NCI-H1092 (cell line): ENCODE results near the gene PHAX.
"Not testable (repeated sequence)": the region's sequence is repeated elsewhere in the genome, so short reads cannot be mapped to it uniquely, and the experiment has no call there.

ENCODE experiments used
- DNase-seq: peaks from one replicate; lab custom pipeline; 2025; lab: John Stamatoyannopoulos, UW

PHAX gene, protein sequence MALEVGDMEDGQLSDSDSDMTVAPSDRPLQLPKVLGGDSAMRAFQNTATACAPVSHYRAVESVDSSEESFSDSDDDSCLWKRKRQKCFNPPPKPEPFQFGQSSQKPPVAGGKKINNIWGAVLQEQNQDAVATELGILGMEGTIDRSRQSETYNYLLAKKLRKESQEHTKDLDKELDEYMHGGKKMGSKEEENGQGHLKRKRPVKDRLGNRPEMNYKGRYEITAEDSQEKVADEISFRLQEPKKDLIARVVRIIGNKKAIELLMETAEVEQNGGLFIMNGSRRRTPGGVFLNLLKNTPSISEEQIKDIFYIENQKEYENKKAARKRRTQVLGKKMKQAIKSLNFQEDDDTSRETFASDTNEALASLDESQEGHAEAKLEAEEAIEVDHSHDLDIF

DNA sequence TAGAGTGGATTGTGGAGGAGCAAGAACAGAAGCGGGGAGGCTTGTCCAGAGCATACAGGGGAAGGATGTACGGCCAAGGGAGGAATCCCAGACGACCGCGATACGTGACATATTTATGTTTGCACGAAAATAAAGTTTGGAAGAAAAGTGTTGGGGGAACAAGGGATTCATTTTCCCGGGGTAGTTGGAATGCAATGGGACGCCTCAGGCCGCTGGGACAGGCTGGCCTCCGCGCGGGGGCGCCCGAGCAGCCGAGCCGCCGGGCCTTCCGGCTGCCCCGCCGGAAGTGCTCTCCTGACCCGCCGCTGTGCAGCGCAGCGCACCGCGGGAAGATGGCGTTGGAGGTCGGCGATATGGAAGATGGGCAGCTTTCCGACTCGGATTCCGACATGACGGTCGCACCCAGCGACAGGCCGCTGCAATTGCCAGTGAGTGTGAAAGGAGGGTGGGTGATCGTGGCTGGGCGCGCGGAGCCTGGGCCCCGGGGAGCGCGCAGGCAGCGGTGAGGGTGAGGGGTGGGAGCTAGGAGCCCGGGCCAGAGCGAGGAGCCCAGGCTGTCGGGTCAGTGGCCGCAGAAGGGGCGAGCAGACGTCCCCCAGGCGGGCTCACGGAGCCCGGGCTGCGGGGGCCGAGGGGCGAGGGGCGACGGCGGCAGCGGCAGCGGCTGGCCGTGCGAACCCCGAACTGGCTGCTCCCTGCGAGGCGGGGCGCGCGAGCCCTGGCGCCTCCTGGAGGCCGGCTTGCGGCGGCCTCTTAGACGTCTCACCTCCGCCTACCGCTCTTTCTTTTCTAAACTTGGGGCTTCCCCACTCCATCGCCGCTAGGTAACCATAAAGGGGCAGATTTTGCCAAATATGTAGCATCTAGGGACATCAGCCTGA, at the start of gene PHAX:
TSS of gene PHAX (plus strand) at position 317 of the 881 bp plus-strand sequence. CDS start at position 333, 16 bp downstream.
- peak; percentile 42 for DNase-seq

GRCh38 chr5:126552614-126553013, 48.1 kb upstream of the PHAX start:
- no peak for DNase-seq

DNA sequence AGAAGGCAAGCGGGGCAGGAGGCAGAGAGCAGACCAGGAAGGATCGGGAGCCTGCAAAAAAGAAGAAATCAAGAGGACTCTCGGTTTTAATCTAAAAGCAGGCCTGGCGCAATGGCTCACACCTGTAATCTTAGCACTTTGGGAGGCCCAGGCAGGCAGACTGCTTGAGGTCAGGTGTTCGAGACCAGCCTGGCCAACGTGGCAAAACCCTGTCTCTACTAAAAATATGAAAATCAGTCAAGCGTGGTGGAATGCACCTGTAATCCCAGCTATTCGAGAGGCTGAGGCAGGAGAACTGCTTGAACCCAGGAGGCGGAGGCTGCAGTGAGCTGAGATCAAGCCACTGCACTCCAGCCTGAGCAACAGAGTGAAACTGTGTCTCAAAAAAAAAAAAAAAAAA, 45.6 kb upstream of the PHAX start:
- DNase-seq, result not testable (repeated sequence)

DNA sequence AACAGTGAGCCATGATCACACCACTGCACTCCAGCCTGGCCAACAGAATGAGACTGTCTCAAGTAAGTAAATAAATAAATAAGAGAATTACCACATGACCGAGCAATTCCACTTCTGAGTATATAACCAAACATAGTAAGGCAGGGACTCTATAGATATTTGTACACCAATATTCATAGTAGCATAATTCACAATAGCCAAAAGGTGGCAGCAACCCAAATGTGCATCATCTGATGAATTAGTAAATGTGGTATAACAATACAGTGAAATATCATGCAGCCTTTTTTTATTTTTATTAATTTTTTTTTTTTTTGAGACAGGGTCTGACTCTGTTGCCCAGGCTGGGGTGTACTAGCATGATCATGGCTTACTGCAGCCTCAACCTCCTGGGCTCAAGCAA, 38.8 kb upstream of the PHAX start:
- no peak for DNase-seq

- no peak for DNase-seq
These were observed 37.9 kb upstream of the PHAX start for GRCh38 chr5:126562823-126563222.

GRCh38 chr5:126568206-126568755, 32.5 kb upstream of the PHAX start:
- no peak for DNase-seq

DNA sequence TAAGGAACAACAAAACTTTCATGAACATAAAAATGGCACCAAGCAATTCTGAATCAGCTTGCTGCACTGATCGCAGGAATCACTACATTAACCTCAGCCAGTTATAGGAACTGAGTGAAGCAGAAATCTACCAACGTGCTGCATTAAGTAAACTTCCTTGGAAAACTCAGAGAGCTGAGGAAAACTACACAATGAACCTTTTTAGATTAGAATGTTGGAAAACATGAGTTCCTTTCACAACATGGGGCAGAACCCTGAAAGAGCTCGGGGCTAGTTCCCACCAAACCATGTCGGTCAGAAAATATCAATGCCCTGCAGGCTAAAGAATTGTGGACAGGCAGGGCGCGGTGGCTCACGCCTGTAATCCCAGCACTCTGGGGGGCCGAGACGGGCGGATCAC, 25.1 kb upstream of the PHAX start:
- no peak for DNase-seq

DNA sequence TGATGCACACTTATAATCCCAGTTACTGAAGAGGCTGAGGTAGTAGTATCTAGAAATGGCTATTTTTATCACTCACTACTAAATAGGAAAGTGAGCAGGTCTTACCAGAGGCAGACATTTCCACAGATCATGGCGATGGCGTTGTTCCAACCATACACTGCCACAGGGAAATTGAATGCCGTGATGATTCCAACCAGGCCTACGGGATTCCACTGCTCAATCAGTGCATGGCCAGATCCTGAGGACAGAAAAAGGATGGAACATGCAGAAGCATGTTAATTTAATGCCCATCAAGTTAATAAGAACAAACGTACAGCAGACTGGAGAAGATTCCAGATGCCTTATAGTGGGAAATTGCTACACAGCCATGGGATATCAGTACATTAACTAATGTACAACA, 23.8 kb upstream of the PHAX start:
- no peak for DNase-seq

DNA sequence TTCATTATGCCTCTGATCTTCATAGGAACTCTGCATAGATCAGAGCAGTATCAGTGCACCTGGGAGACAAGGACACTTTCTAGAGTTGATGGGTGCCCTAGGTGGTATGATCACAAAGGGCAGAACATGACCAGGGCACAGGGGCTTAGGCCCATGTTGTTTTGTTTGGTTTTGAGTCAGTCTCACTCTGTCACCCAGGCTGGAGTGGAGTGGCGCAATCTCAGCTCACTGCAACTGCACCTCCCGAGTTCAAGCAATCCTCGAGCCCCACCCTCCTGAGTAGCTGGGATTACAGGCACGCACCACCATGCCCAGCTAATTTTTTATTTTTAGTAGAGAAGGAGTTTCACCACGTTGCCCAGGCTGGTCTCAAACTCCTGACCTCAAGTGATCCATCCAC, 23.3 kb upstream of the PHAX start:
- DNase-seq, result no peak

- DNase-seq, result no peak
These were observed 21.0 kb upstream of the PHAX start for GRCh38 chr5:126579716-126580115.

DNA sequence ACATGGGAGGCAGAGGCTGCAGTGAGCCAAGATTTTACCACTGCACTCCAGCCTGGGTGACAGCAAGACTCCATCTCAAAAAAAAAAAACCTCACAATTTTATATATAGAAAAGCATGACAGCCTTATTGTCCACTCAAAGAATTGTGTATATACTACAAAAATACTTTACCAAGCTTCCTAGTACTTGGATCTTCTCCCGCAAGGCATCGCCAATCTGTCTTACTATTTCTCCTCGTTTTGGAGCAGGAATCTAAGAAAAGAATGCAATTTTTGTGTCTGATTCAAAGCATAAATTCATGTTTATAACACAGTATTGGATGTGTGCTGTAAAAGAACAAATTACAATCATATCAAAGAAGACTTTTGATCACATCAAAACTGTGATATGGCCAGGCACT, 17.0 kb upstream of the PHAX start:
- DNase-seq, result no peak

DNA sequence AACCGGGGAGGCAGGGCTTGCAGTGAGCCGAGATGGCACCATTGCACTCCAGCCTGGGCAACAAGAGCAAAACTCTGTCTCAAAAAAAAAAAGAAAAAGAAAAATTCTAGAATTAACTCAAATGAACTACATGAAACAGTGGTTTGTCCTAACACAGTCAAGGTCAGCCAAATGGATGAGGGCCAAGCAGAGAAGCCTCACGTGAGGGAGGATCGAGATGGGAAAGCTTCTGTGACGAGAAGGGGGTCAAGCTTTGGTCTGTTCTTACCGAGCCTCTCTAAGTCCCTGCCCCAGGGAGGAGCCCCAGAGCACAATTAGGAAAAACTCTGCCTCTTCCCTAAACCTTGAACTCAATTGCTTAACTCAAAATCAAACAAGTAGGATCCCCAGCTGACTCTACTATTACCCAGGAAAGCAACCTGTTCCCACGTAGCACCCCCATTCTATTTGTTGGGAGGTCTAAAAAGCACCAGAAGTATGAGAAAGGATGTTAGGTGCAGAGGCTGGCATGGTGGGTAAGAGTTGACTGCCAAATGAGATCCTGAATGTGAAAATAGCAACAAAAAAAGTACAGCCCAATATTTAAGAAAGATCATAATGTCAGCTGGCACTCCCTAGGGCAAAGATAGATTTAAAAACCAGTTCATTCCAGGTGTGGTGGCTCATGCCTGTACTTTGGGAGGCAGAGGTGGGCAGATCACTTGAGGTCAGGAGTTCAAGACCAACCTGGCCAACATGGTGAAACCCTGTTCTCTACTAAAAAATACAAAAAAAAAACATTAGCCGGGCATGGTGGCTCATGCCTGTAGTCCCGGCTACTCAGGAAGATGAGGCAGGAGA, 13.0 kb upstream of the PHAX start:
- no peak for DNase-seq

DNA sequence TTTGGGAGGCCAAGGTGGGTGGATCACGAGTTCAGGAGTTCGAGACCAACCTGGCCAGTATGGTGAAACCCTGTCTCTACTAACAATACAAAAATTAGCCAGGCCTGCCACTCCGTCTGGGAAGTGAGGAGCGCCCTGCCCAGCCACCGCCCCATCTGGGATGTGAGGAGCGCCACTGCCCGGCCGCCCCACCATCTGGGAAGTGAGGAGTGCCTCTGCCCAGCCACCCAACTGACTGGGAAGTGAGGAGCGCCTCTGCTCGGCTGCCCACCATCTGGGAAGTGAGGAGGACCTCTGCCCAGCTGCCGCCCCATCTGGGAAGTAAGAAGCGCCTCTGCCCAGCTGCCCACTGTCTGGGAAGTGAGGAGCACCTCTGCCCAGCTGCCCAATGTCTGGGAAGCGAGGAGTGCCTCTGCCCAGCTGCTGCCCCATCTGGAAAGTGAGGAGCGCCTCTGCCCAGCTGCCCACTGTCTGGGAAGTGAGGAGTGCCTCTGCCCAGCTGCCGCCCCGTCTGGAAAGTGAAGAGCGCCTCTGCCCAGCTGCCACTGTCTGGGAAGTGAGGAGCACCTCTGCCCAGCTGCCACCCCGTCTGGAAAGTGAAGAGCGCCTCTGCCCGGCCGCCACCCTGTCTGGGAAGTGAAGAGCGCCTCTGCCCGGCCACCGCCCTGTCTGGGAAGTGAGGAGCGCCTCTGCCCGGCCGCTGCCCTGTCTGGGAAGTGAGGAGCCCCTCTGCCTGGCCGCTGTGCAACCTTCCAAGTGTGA, 11.0 kb upstream of the PHAX start:
- no peak for DNase-seq

GRCh38 chr5:126591549-126591948, 9.2 kb upstream of the PHAX start:
- no peak for DNase-seq

DNA sequence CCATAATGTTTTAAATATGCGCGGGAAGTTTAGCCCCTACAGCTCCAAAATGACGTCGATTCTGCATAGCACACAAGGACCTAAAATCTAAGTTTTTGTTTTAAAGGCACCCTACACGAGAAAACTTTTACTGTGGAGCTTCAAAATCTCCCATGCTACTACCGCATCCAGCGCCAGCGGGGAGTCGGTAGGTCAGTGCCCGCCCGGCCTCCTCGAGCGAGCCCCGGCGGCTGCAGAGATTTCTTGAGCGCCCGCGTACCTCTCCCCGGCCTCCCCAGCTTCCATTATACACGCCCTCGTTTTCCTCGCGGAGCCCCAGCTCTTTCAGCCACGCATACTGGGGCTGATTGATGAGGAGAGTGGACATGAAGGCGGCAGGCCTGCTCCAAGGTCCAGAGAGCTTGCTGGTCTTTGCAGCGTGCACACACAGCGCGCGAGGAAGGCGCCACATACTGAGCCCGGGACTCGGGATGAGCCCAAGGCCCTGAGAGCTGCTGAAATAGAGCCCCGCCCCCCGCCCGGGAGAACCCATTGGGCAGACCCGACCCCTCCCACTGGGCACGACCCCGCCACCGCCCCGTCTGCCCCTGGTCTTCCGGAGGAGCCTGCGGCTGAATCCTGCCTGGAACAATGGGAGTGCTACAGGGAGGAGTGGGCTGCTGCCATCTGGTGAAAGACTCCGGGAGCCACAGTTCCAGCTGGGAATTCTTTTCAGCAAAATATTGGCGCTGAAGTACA, 5.8 kb upstream of the PHAX start, which contains the start of gene ALDH7A1:
TSS of gene ALDH7A1 (minus strand) at position 472 of the 738 bp plus-strand sequence. CDS start at position 451, 21 bp downstream.
- DNase-seq, result peak; percentile 85

DNA sequence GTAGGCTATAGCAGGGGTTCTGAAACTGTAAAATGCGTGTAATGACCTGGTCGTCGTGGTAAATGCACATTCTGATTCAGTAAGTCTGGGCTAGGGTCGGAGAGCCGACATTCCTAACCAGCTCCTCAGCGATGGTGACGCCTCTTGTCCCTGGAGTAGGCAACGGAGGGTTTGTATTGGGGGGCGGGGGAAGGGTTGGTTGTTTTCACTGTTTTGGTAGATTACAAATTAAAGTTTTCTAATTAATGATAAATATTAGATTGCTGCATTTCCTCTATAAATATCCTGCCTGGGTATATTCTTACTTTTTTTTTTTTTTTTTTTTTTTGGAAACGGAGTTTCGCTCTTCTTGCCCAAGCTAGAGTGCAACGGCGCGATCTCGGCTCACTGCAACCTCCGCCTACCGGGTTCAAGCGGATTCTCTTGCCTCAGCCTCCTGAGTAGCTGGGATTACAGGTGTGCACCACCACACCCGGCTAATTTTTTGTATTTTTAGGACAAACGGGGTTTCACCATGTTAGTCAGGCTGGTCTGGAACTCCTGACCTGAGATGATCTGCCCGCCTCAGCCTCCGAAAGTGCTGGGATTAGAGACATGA, 5.2 kb upstream of the PHAX start:
- DNase-seq, result no peak

- DNase-seq, result no peak
These were observed 3.6 kb upstream of the PHAX start for GRCh38 chr5:126597156-126597555.

GRCh38 chr5:126599499-126599898, 1.2 kb upstream of the PHAX start:
- DNase-seq, result no peak

DNA sequence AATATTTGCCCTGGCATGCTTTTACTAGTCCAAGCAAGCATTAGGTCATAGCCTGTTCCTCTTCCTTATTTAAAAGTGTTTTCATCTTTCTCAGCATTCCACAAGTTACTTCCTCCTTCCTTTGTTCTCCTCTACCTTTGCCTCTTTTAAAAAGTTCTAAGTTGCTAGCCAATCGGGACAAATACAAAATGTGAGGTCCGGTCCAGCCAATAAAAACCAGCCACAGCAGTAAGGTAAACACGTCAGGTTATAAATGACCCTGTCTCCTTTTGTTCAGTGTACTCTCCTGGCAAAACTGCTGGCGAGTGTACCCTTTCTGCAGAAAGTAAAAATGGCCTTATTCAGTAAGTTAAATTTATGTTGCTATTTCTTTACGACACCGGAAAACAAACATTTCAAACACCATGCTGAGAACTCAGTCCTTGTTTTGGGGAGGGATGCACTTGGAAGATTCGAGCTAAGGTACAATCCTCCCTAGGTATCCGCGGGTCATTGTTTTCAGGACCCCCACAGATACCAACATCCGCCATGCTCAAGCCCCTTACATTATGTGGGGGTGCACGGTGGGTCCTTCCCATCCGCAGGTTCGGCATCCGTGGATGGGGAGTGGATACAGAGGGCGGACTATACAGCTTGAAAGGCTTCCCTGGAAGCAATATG, 646 bp upstream of the PHAX start:
- DNase-seq, result not testable (repeated sequence)
